Peyer's patch (tissue), 4 donors: ENCODE measurements around the gene SPEF1. TPM values are rescaled to one million over a fixed set of nuclear protein-coding genes. Genes with fewer than 3 reads are reported as not detected.

Experiments
- DNase-seq, 3 donors: peaks; one replicate each; pipeline ENCODE4 v3.0.0-alpha.2; 2017 to 2019
- H3K27ac ChIP-seq, 4 donors: fragments of 200-600 bp; sonication (generic); one replicate each; pipeline ENCODE4 v1.5.1; 2016 to 2019
- H3K27me3 ChIP-seq, 2 donors: fragments of 200-600 bp; sonication (generic); one replicate each; pipeline ENCODE4 v1.5.1; 2019
- H3K36me3 ChIP-seq, 3 donors: fragments of 200-600 bp; sonication (generic); one replicate each; pipeline ENCODE4 v1.5.1; 2016 to 2019
- H3K4me1 ChIP-seq, 4 donors: fragments of 200-600 bp; sonication (generic); one replicate each; pipeline ENCODE4 v1.5.1; 2016 to 2019
- H3K4me3 ChIP-seq, 4 donors: fragments of 200-600 bp; sonication (generic); 1 replicate in 3 of 4; 2 replicates in 1 of 4; pipeline ENCODE4 v1.5.1; 2016 to 2019; ENCODE audit warnings: mild to moderate bottlenecking in 1 of 4
- H3K9me3 ChIP-seq, 4 donors: fragments of 200-600 bp; sonication (generic); one replicate each; pipeline ENCODE4 v1.5.1; 2016 to 2019; ENCODE audit warnings: mild to moderate bottlenecking in 1 of 4
- POLR2A ChIP-seq, 2 donors: fragments of 450-650 bp; IDR thresholded peaks; one replicate each; pipeline ENCODE4 v1.5.1; 2017; ENCODE audit warnings: antibody characterized with exemption in 2 of 2, mild to moderate bottlenecking in 2 of 2, moderate library complexity in 2 of 2
- total RNA-seq, 4 donors: library from RNA; depleted of rRNA; stranded (reverse); fragments of >200 nt; gene quantifications; one replicate each; pipeline ENCODE4 v1.1.0, GENCODE V29; 2016
- TF ChIP-seq, protein P1 (sequence below), 6 experiments: fragments of 450-650 bp in 4 of 6; fragments of 200-600 bp in 2 of 6; sonication (generic) in 1 of 6; IDR thresholded peaks; one replicate each; pipeline ENCODE4 v1.5.1; 2017 to 2019; ENCODE audit warnings: antibody characterized with exemption in 6 of 6, mild to moderate bottlenecking in 3 of 6, moderate library complexity in 1 of 6

SPEF1 gene
- total RNA-seq, 4 donors from 2014 or later: not detected

DNA sequence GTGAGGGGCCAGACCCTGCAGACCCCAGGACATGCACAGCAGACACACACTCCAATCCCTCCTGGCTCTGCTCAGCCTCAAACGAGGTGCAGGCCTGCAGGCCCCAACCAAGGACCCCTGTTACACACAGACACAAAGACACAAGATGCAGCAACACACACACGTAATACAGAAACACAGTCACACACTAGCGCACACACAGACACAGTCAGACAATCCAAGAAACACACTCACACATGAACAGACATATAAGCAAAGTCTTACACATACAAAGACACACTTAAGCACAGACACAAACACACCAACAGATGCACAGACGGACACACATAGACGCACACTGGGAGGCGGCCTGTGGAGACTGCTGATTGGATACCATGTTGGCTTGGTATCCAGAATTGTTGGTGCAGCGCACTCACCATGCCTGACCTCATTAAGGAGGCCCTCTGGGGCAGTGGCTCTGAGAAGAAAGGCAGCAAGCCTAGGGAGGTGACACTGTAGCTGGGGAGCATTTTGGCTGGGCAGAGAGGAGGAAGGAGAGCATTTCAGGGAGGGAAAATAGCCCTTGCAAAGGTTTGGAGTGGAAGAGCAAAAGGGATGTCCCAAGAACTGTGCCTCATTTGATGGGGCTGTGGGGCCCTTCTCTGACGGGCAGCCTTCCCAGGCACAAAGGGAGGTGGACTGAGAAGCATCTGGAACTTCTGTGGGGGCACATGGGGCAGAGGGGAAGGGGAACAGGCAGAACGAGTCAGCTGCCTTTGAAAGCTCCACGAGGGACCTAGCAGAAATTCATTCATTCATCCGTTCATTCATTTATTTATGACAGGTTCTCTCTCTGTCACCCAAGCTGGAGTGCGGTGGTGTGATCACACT lies 50.2 kb downstream of the SPEF1 start:
- Histone ChIP-seq H3K9me3 (no peaks in the 10 kb centered on the region), H3K27me3 (peaks cover 0 to 5% of the 10 kb centered on the region in 2 donors), H3K4me3 (no peak overlapping the region), H3K36me3 (no peaks in the 10 kb centered on the region), H3K4me1 (peaks cover 0 to 20% (median 0%) of the 10 kb centered on the region in 4 donors), H3K27ac (no peak overlapping the region)
- TF ChIP-seq, protein P1, sequence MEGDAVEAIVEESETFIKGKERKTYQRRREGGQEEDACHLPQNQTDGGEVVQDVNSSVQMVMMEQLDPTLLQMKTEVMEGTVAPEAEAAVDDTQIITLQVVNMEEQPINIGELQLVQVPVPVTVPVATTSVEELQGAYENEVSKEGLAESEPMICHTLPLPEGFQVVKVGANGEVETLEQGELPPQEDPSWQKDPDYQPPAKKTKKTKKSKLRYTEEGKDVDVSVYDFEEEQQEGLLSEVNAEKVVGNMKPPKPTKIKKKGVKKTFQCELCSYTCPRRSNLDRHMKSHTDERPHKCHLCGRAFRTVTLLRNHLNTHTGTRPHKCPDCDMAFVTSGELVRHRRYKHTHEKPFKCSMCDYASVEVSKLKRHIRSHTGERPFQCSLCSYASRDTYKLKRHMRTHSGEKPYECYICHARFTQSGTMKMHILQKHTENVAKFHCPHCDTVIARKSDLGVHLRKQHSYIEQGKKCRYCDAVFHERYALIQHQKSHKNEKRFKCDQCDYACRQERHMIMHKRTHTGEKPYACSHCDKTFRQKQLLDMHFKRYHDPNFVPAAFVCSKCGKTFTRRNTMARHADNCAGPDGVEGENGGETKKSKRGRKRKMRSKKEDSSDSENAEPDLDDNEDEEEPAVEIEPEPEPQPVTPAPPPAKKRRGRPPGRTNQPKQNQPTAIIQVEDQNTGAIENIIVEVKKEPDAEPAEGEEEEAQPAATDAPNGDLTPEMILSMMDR (IDR thresholded peaks at IDR 0.05): no peak
- TF ChIP-seq POLR2A (IDR thresholded peaks at IDR 0.05): no peak
- no peak for DNase-seq

- Histone ChIP-seq H3K27ac (no peak overlapping the region), H3K4me1 (peaks cover 0 to 14% (median 0%) of the 10 kb centered on the region in 4 donors), H3K36me3 (no peaks in the 10 kb centered on the region), H3K9me3 (no peaks in the 10 kb centered on the region), H3K4me3 (no peak overlapping the region), H3K27me3 (peaks cover 0 to 5% of the 10 kb centered on the region in 2 donors)
- DNase-seq: no peak
- TF ChIP-seq POLR2A (IDR thresholded peaks at IDR 0.05): no peak
- TF ChIP-seq, protein P1 (IDR thresholded peaks at IDR 0.05): no peak
These were observed 51.3 kb downstream of the SPEF1 start for GRCh38 chr20:3729811-3730540.

DNA sequence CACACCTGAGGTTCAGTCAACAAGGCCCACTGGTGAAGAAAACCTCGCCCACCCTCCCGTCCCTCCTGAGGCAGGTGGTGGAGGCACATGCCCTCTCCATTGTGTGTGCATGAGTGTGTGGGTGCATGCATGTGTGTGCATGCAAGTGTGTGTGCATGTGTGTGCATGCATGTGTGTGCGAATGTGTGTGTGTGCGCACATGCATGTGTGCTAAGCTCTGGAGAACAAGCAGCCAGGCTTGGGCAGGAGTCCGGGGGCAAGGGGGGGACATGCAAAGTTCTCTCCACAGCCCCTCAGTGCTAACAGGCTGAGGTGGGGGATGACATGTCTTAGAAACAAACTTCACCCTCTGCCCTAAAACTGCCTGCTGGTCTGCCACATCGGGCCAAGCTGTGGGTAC lies 51.9 kb downstream of the SPEF1 start:
- H3K27ac ChIP-seq: no peak overlapping the region

DNA sequence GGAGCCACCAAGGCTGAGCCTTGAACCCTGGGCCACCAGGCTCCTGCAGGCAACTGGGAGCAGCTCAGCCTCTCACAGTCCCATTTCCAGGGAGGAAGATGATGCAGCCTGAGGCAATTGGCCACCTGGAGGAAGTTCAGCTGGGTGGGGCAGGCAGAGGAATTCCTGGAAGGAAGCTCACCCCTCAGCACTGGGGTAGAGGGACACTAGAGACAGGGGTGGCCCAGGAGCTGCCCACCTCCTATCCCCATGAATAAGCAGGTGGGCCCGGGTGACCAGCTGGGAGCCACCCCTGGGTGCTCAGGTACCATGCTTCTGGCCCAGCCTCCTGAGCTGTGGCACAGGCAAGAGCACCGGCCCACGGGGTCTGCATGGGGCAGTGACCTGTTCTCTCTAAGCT lies 52.4 kb downstream of the SPEF1 start:
- Histone ChIP-seq H3K4me1 (peaks cover 0 to 8% (median 0%) of the 10 kb centered on the region in 4 donors), H3K9me3 (no peaks in the 10 kb centered on the region), H3K27me3 (peaks cover 0 to 5% of the 10 kb centered on the region in 2 donors), H3K27ac (no peak overlapping the region), H3K4me3 (no peak overlapping the region), H3K36me3 (no peaks in the 10 kb centered on the region)
- TF ChIP-seq, protein P1 (IDR thresholded peaks at IDR 0.05): no peak
- no peak for TF ChIP-seq POLR2A (IDR thresholded peaks at IDR 0.05)
- no peak for DNase-seq

More for the DNA sequence above, 51.9 kb downstream of the SPEF1 start:
- Histone ChIP-seq H3K9me3 (no peaks in the 10 kb centered on the region), H3K4me3 (no peak overlapping the region), H3K36me3 (no peaks in the 10 kb centered on the region), H3K4me1 (peaks cover 0 to 13% (median 0%) of the 10 kb centered on the region in 4 donors), H3K27me3 (peaks cover 0 to 5% of the 10 kb centered on the region in 2 donors)
- DNase-seq: no peak
- TF ChIP-seq, protein P1 (IDR thresholded peaks at IDR 0.05): no peak
- no peak for TF ChIP-seq POLR2A (IDR thresholded peaks at IDR 0.05)

GRCh38 chr20:3728354-3728753 lies 52.9 kb downstream of the SPEF1 start:
- peaks cover 0 to 4% (median 0%) of the 10 kb centered on the region in 4 donors for H3K4me1 ChIP-seq
- H3K36me3 ChIP-seq: no peaks in the 10 kb centered on the region
- no peak for DNase-seq
- H3K27me3 ChIP-seq: peaks cover 0 to 5% of the 10 kb centered on the region in 2 donors
- no peak overlapping the region for H3K27ac ChIP-seq
- no peak overlapping the region for H3K4me3 ChIP-seq
- H3K9me3 ChIP-seq: no peaks in the 10 kb centered on the region
- TF ChIP-seq POLR2A (IDR thresholded peaks at IDR 0.05): no peak
- TF ChIP-seq, protein P1 (IDR thresholded peaks at IDR 0.05): no peak

Other genes with a start within 250 kb of the SPEF1 start
- gene GFRA4, start 118.0 kb downstream of the SPEF1 start, total RNA-seq: not detected
- 100 to 1,000 TPM in 1 of 4 donors, 10 to 100 TPM in 2, 1 to 10 TPM in 1; 5.6 to 175 (median 23.3) TPM for gene ADAM33, start 99.4 kb downstream of the SPEF1 start, total RNA-seq
- gene SIGLEC1, start 68.8 kb downstream of the SPEF1 start, total RNA-seq: 10 to 100 TPM in 2 of 4 donors, 1 to 10 TPM in 2; 2.3 to 10.7 (median 7.8) TPM
- gene HSPA12B, start 48.8 kb downstream of the SPEF1 start, total RNA-seq: 1 to 10 TPM; 1.2 to 4.3 (median 2.3) TPM
- gene ADISSP, start 13.7 kb downstream of the SPEF1 start, total RNA-seq: 10 to 100 TPM in 2 of 4 donors, 1 to 10 TPM in 2; 7.4 to 13.2 (median 10.2) TPM
- gene CENPB, start 5.3 kb upstream of the SPEF1 start, total RNA-seq: 10 to 100 TPM; 39.8 to 61.9 (median 47.0) TPM
- 100 to 1,000 TPM in 1 of 4 donors, 10 to 100 TPM in 3; 14.2 to 202 (median 34.1) TPM for gene CDC25B, start 14.9 kb upstream of the SPEF1 start, total RNA-seq
- gene AP5S1, start 39.1 kb upstream of the SPEF1 start, total RNA-seq: 10 to 100 TPM; 11.6 to 26.4 (median 22.5) TPM
- 10 to 100 TPM; 39.6 to 94.4 (median 69.7) TPM for gene MAVS, start 65.4 kb upstream of the SPEF1 start, total RNA-seq
- 10 to 100 TPM; 17.9 to 53.6 (median 43.2) TPM for gene PANK2, start 107.9 kb upstream of the SPEF1 start, total RNA-seq
- gene RNF24, start 234.1 kb upstream of the SPEF1 start, total RNA-seq: 1 to 10 TPM; 4.5 to 6.0 (median 5.7) TPM